ENCODE data around the gene RPTN. TPM values are rescaled to one million over a fixed set of nuclear protein-coding genes. Genes with fewer than 3 reads are reported as not detected.

Gene RPTN
- total RNA-seq, 1 donor = 0.36 TPM

DNA sequence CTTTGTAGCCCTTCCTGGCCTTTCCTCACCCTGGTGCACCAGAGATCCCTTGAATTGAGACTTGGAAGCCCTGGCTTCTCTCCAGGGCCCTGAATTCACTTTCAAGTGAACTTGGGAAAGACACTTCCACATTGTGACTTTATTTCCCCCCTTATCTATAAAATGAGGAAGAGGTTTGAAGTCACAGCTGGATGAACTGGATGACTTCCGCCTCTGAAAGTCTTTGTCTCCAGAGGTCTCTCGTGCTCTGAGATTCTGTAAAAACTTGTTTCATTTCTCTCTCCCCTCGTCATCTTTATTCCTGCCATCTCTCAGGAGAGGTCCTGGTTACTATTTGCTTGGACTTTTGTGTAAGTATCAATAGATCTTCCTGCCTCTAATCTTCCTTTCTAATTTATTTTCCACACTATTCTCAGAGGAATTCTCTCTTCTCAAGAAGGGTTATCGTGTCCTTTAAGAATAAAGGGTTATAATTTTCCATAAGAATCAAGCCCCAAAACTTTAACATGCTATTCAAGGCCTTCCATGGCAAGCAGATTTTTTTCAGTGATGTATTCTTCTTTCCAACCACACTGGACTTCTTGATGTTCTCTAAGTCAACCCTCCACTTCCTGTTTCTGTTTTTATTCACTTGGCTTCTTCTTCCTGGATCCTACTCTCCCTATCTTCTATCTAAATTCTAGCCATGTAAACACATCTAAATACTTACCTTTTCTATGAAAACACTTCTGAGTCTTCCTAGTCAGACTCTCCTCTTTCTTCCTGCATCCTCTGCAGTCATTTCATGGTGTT, 6.5 kb upstream of the RPTN start:
- no peak for TF ChIP-seq CTCF (IDR thresholded peaks at IDR 0.05; ENCODE audit: extremely low read depth, low read depth, low read length)

DNA sequence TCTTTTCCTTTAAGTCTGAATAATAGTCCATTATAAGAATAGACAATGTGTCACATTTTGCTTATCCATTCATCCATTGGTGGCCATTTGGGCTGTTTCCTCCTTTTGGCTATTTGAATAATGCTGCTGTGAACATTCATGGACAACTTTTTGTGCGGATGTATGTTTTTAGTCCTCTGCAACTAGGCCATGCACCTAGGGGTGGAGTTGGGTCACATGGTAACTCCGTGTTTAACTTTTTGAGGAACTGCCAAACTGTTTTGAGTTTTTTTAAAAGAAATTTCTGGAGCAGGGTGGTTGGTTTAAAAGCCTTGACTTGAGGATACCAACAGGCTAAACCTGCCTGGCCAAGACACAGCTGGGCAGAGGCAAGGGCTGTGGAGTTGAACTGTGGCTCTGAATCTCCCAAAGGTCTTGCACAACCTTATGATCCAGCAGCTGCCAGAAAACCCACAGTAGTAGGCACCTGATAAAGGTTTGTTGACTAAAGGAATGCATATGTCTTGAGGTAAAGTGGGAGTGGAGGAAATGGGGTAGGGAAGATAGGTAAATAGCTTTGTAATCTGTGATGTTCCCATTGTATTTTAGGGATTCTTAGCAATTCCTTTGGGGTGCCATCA, 5.6 kb upstream of the RPTN start:
- H3K9me3 ChIP-seq (ENCODE audit: low read depth, low read length) = no peaks in the 10 kb centered on the region
- H2AFZ ChIP-seq (ENCODE audit: low read length) = no peak overlapping the region
- no peaks in the 10 kb centered on the region for H3K79me2 ChIP-seq (ENCODE audit: insufficient read depth, low read length)
- H3K27me3 ChIP-seq (ENCODE audit: insufficient read depth, low read length) = peaks cover 3% of the 10 kb centered on the region
- no peak overlapping the region for H3K4me3 ChIP-seq (ENCODE audit: insufficient read depth, low read length)
- no peak overlapping the region for H3K4me2 ChIP-seq (ENCODE audit: insufficient read depth, low read length)
- no peak overlapping the region for H3K27ac ChIP-seq (ENCODE audit: low read depth, low read length)
- peaks cover 33% of the 10 kb centered on the region for H3K4me1 ChIP-seq (ENCODE audit: insufficient read depth, low read length)
- H4K20me1 ChIP-seq (ENCODE audit: insufficient read depth, low read length) = no peaks in the 10 kb centered on the region
- TF ChIP-seq CTCF (IDR thresholded peaks at IDR 0.05; ENCODE audit: extremely low read depth, low read depth, low read length) = no peak
- H3K36me3 ChIP-seq (ENCODE audit: insufficient read depth, low read length) = no peaks in the 10 kb centered on the region
- no peak for DNase-seq (ENCODE audit: insufficient read length, low spot score, missing footprints)

More for the DNA sequence above, 6.5 kb upstream of the RPTN start:
- H4K20me1 ChIP-seq (ENCODE audit: insufficient read depth, low read length) = no peaks in the 10 kb centered on the region
- H3K79me2 ChIP-seq (ENCODE audit: insufficient read depth, low read length) = no peaks in the 10 kb centered on the region
- H3K9me3 ChIP-seq (ENCODE audit: low read depth, low read length) = no peaks in the 10 kb centered on the region
- no peaks in the 10 kb centered on the region for H3K36me3 ChIP-seq (ENCODE audit: insufficient read depth, low read length)
- no peak overlapping the region for H3K4me3 ChIP-seq (ENCODE audit: insufficient read depth, low read length)
- no peak overlapping the region for H2AFZ ChIP-seq (ENCODE audit: low read length)
- H3K4me1 ChIP-seq (ENCODE audit: insufficient read depth, low read length) = peaks cover 33% of the 10 kb centered on the region
- H3K27me3 ChIP-seq (ENCODE audit: insufficient read depth, low read length) = peaks cover 6% of the 10 kb centered on the region
- no peak overlapping the region for H3K4me2 ChIP-seq (ENCODE audit: insufficient read depth, low read length)
- DNase-seq (ENCODE audit: insufficient read length, low spot score, missing footprints) = no peak
- H3K27ac ChIP-seq (ENCODE audit: low read depth, low read length) = no peak overlapping the region

DNA sequence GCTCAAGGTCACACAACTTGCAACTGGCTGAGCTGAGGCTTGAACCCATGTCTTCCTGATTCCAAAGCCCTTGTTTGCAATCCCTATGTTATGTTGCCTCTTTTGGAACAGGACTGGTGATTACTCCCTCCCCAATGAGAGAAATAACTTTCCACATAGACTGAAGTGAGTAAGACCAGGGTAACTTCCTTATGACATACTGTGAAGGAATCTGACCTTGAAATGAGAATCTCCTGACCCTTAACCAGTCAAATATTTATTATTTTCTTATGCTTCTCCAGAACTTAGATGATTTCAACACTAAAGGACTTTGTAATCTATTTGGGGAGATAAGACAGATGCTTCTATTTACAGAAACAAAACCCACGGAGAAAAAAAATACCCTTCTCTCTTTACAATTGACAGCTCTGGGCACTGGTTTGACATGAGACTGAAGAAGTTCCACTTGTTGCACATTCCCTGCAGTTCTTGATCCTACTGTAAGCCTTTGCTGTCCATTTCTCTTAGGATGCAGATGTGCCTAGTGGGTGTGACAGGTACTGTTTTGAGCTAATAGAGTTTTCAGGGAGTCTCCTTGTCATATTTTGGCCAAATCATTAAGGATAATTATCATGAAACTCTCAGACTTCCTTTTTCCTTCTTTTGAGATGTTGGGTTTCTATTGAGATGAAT, 3.9 kb upstream of the RPTN start:
- peaks cover 3% of the 10 kb centered on the region for H3K27me3 ChIP-seq (ENCODE audit: insufficient read depth, low read length)
- H3K9me3 ChIP-seq (ENCODE audit: low read depth, low read length) = no peaks in the 10 kb centered on the region
- no peaks in the 10 kb centered on the region for H3K79me2 ChIP-seq (ENCODE audit: insufficient read depth, low read length)
- H2AFZ ChIP-seq (ENCODE audit: low read length) = no peak overlapping the region
- H3K36me3 ChIP-seq (ENCODE audit: insufficient read depth, low read length) = no peaks in the 10 kb centered on the region
- H3K4me3 ChIP-seq (ENCODE audit: insufficient read depth, low read length) = no peak overlapping the region
- peaks cover 25% of the 10 kb centered on the region for H3K4me1 ChIP-seq (ENCODE audit: insufficient read depth, low read length)
- H3K27ac ChIP-seq (ENCODE audit: low read depth, low read length) = no peak overlapping the region
- DNase-seq (ENCODE audit: insufficient read length, low spot score, missing footprints) = peak; percentile 86
- no peak for TF ChIP-seq CTCF (IDR thresholded peaks at IDR 0.05; ENCODE audit: extremely low read depth, low read depth, low read length)
- H3K4me2 ChIP-seq (ENCODE audit: insufficient read depth, low read length) = peak overlapping the region; percentile 59
- H4K20me1 ChIP-seq (ENCODE audit: insufficient read depth, low read length) = no peaks in the 10 kb centered on the region

DNA sequence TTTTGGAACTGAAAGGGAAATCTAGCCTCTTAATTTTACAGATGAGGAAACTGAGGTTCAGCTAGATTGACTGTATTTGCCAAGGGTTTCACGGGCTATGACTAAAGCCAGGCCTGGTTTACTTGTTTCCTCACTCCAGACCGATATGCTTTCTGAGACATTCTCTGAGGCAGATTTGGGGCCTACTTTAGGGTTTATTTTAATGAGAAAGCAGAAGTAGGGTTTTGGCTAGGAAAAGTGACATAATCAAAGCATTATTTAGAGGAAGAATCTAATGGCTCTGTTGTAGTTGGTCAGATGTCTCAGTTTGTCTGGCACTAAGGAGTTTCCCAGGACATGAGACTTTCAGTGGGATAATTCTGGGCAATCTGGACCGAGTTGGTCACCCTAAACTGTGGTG, 1.5 kb upstream of the RPTN start:
- H3K4me3 ChIP-seq (ENCODE audit: insufficient read depth, low read length) = no peak overlapping the region
- TF ChIP-seq CTCF (IDR thresholded peaks at IDR 0.05; ENCODE audit: extremely low read depth, low read depth, low read length) = no peak
- H2AFZ ChIP-seq (ENCODE audit: low read length) = no peak overlapping the region
- DNase-seq (ENCODE audit: insufficient read length, low spot score, missing footprints) = no peak
- peaks cover 16% of the 10 kb centered on the region for H3K4me1 ChIP-seq (ENCODE audit: insufficient read depth, low read length)
- H3K36me3 ChIP-seq (ENCODE audit: insufficient read depth, low read length) = no peaks in the 10 kb centered on the region
- no peaks in the 10 kb centered on the region for H3K9me3 ChIP-seq (ENCODE audit: low read depth, low read length)
- no peaks in the 10 kb centered on the region for H3K79me2 ChIP-seq (ENCODE audit: insufficient read depth, low read length)
- H3K27ac ChIP-seq (ENCODE audit: low read depth, low read length) = no peak overlapping the region
- no peaks in the 10 kb centered on the region for H4K20me1 ChIP-seq (ENCODE audit: insufficient read depth, low read length)
- peaks cover 3% of the 10 kb centered on the region for H3K27me3 ChIP-seq (ENCODE audit: insufficient read depth, low read length)
- no peak overlapping the region for H3K4me2 ChIP-seq (ENCODE audit: insufficient read depth, low read length)

Measured in osteoblast (primary cell).